HG03575 (cell line): ENCODE measurements around the gene TFAP2C.
"Not testable (repeated sequence)": the region's sequence is repeated elsewhere in the genome, so short reads cannot be mapped to it uniquely, and the experiment has no call there.

Experiments
- ATAC-seq: cut with Tn5 transposase; IDR thresholded peaks from one replicate; pipeline ENCODE4 v1.9.1; 2021; ENCODE audit not compliant: unreplicated experiment, insufficient number of reproducible peaks, low FRiP score; ENCODE audit errors: extremely low read depth

Gene TFAP2C

GRCh38 chr20:56634735-56635385 lies 5.8 kb downstream of the TFAP2C start:
- no peak for ATAC-seq

- no peak for ATAC-seq
Measured at GRCh38 chr20:56636716-56637115, 7.6 kb downstream of the TFAP2C start.

GRCh38 chr20:56637576-56637975 lies 8.5 kb downstream of the TFAP2C start:
- no peak for ATAC-seq

GRCh38 chr20:56646599-56646998 lies 17.5 kb downstream of the TFAP2C start:
- ATAC-seq, result no peak

GRCh38 chr20:56653211-56653610 lies 24.1 kb downstream of the TFAP2C start:
- no peak for ATAC-seq

GRCh38 chr20:56656632-56657031 lies 27.5 kb downstream of the TFAP2C start:
- ATAC-seq, result no peak

GRCh38 chr20:56657879-56658278 lies 28.8 kb downstream of the TFAP2C start:
- ATAC-seq, result no peak

GRCh38 chr20:56658341-56658947 lies 29.3 kb downstream of the TFAP2C start:
- not testable (repeated sequence) for ATAC-seq

- no peak for ATAC-seq
Measured at GRCh38 chr20:56663660-56664059, 34.6 kb downstream of the TFAP2C start.

GRCh38 chr20:56664796-56665195 lies 35.7 kb downstream of the TFAP2C start:
- no peak for ATAC-seq

- ATAC-seq, result no peak
Measured at GRCh38 chr20:56665806-56666205, 36.7 kb downstream of the TFAP2C start.

- no peak for ATAC-seq
Measured at GRCh38 chr20:56673450-56673849, 44.3 kb downstream of the TFAP2C start.

- no peak for ATAC-seq
Measured at GRCh38 chr20:56676001-56676400, 46.9 kb downstream of the TFAP2C start.

GRCh38 chr20:56676679-56677078 lies 47.6 kb downstream of the TFAP2C start:
- ATAC-seq, result no peak

GRCh38 chr20:56683077-56683865 lies 54.2 kb downstream of the TFAP2C start:
- ATAC-seq, result no peak

- ATAC-seq, result no peak
Measured at GRCh38 chr20:56685879-56686278, 56.8 kb downstream of the TFAP2C start.

- ATAC-seq, result no peak
Measured at GRCh38 chr20:56687061-56687460, 58.0 kb downstream of the TFAP2C start.

GRCh38 chr20:56688106-56688505 lies 59.0 kb downstream of the TFAP2C start:
- ATAC-seq, result no peak
